AG04449 (cell line): ENCODE measurements around the gene MET.
"Not testable (repeated sequence)": the region's sequence is repeated elsewhere in the genome, so short reads cannot be mapped to it uniquely, and the experiment has no call there.

Source experiments
- CTCF ChIA-PET: fragments of 350-600 bp; formaldehyde crosslinking; extraction: SDS; loops from one replicate; lab custom pipeline; 2021; ENCODE audit warnings: antibody characterized with exemption; lab: Yijun Ruan, JAX
- POLR2A ChIA-PET: fragments of 400-600, 350-600 bp; formaldehyde crosslinking; extraction: SDS; loops from one replicate; lab custom pipeline; 2020; ENCODE audit warnings: antibody characterized with exemption, inconsistent platforms; lab: Yijun Ruan, JAX
- DNase-seq: peaks from one replicate; pipeline ENCODE4 v3.0.0-alpha.2; 2010; ENCODE audit warnings: low read depth, low spot score
- H3K4me3 ChIP-seq: 2 replicates; pipeline ENCODE4 v1.5.1; 2011; ENCODE audit warnings: low read depth, mild to moderate bottlenecking, control low read depth, low read length
- TF ChIP-seq, protein P1 (sequence below): IDR thresholded peaks from one replicate; pipeline ENCODE4 v1.5.1; 2011; ENCODE audit warnings: mild to moderate bottlenecking, moderate library complexity, low read length, control low read depth, inconsistent platforms; ENCODE audit not compliant: insufficient read depth; ENCODE audit errors: missing control alignments

MET gene

DNA sequence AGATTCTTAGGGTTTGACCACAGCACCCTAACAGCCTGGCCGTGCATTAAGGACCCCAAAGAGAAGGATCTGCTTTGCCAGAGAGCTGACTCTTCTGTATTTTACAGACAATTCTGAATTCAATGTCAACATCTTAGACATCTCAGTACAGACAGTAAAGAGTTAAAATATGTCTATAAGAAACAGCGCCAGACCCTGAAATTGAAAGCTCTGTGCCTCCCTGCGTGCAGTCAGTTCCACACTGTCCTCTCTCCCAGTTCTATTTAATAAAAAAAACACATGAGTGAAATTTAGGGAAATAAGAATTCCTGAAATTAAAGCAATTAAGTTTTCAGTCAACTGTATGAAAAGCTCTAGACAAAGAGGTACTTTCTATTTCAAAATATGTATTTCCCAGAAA, 45.1 kb downstream of the MET start:
- DNase-seq: no peak
- TF ChIP-seq, protein P1, sequence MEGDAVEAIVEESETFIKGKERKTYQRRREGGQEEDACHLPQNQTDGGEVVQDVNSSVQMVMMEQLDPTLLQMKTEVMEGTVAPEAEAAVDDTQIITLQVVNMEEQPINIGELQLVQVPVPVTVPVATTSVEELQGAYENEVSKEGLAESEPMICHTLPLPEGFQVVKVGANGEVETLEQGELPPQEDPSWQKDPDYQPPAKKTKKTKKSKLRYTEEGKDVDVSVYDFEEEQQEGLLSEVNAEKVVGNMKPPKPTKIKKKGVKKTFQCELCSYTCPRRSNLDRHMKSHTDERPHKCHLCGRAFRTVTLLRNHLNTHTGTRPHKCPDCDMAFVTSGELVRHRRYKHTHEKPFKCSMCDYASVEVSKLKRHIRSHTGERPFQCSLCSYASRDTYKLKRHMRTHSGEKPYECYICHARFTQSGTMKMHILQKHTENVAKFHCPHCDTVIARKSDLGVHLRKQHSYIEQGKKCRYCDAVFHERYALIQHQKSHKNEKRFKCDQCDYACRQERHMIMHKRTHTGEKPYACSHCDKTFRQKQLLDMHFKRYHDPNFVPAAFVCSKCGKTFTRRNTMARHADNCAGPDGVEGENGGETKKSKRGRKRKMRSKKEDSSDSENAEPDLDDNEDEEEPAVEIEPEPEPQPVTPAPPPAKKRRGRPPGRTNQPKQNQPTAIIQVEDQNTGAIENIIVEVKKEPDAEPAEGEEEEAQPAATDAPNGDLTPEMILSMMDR: no peak
- ChIA-PET CTCF (interaction anchor here (0.6 to 2.6 kb wide), 12 partner anchors 11 to 541 kb away, joined by 3 to 8 read pairs (median 3); no protein-coding TSS in a partner anchor), POLR2A (interaction anchor here (0.7 to 1.5 kb wide), 3 partner anchors 17 to 44 kb away, joined by 3 to 4 read pairs (median 4); no protein-coding TSS in a partner anchor)
- H3K4me3 ChIP-seq: no peak overlapping the region

DNA sequence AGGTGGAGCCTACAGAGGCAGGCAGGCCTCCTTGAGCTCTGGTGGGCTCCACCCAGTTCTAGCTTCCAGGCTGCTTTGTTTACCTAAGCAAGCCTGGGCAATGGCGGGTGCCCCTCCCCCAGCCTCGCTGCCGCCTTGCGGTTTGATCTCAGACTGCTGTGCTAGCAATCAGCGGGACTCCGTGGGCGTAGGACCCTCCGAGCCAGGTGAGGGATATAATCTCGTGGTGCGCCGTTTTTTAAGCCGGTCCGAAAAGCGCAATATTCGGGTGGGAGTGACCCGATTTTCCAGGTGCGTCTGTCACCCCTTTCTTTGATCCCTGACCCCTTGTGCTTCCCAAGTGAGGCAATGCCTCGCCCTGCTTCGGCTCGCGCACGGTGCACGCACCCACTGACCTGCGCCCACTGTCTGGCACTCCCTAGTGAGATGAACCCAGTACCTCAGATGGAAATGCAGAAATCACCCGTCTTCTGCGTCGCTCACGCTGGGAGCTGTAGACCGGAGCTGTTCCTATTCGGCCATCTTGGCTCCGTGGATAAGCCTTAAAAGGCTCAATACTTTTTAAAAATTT, 52.0 kb downstream of the MET start:
- H3K4me3 ChIP-seq, DNase-seq, POLR2A ChIA-PET, CTCF ChIA-PET: not testable (repeated sequence)

DNA sequence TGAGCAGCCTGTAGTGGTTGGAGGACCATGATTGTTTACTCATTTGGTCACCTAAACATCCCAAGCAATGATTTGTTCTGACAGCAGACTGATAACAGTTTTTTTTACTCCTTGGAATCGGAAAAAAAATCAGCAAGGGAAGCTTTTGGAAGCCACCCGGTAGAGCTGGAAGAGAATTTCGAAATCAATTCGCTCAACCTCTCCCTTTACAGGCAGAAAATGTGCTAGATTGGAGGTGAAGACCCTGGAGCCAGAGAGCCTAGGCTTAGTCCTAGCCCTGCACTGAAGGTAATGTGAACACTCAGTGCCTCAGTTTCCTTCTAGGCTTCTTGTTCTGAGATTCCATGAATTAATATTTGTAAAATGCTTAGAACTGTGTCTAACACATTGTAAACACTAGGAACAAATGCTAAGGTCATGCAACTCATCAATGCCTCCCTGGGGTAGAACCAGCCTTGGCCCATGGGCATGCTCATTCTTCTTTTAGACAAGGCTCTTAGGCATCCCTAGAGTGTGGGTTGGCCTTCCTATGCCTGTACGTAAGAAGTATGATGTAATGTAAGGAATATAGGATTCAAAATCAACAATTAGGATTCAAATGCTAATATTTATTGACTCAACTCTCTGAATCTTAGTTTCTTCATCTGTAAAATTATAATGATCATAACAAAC, 52.7 kb downstream of the MET start:
- ChIA-PET CTCF (no interaction called here), POLR2A (no interaction called here)
- TF ChIP-seq, protein P1: no peak
- H3K4me3 ChIP-seq: no peak overlapping the region
- no peak for DNase-seq

DNA sequence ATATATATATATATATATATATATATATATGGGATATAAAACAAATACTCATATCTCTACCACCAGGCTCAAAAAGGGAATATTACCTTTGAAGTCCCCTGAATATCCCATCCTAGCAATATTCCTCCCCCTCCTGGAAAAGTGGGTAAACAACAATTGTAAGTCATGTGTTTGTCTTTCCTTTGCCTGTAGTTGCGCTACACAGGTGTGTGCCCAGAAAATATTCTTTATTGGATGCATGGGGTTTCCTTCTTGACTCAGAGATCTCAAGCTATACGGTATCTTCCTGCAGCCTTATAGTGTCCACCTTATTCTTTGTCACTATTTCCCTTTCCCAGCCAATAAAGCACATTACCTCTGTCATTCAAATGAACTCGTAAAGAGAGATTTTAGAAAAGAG, 54.2 kb downstream of the MET start:
- TF ChIP-seq, protein P1: no peak
- H3K4me3 ChIP-seq: no peak overlapping the region
- CTCF ChIA-PET: interaction anchor here (1.3 kb wide), 1 partner anchor 12 kb away, joined by 4 read pairs; no protein-coding TSS in a partner anchor
- POLR2A ChIA-PET: no interaction called here
- no peak for DNase-seq

DNA sequence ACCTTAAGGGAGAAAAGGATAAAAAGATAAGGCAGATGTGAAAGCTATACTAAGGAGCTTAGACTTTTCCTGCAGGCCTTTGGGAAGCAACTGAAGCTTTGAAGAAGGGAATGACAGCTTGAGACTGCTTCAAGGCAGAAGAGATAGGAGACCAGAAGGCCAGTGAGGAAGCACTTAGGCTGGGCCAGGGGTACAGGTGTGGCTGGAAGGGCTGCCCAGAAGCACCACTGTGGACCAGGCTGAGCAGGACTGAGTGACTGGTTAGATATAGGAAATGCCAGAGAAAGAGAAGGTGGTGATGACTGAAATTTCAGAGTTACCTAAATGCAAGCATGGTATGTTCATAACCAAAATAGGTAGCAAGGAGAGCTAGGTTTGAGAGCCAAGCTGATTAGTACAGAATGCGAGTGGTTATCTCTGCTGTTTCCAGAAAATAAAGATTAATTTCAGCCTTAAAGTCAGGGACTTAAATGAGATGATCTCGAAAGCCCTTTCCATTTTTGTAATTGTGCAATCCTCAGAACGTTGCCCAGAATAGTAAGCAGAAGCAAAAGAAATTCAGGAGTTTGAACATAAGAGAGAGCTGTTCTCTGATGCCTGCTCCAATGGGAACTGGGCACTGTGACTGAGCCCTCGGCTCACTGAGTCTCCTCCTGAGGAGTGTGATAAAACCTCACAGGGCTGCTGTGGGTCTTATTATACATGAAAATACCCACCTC, 54.9 kb downstream of the MET start:
- POLR2A ChIA-PET: no interaction called here
- TF ChIP-seq, protein P1: no peak
- no peak for DNase-seq
- H3K4me3 ChIP-seq: no peak overlapping the region
- CTCF ChIA-PET: interaction anchor here (1.3 to 1.4 kb wide), 2 partner anchors 13 to 60 kb away, joined by 3 to 4 read pairs; no protein-coding TSS in a partner anchor

DNA sequence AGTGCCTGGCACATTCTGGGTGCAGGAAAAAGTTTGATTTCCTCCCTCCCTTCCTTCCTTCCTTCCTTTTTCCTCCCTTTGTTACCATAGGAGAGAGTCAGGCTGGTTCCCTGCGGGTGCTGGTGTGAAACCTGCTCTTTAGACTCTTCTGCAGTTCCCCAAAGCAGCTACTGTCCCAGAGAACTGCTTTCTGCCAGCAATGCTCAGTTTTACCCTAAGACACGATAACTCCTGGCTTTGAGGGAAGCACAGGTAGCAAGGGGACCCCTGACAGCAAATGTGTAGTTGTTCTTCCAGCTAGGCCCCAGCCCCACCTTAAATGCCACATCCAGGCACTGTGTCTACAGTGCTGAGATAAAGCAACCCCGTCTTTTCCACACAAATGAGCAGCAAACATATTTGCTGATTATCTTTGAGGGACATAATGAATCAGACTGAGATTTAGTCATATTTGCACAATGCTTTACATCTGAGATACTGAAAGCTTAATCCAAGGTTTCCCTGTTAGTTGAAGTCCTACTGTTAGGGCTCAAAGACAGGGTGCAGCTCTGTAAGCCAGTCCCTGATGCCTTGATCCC, 55.5 kb downstream of the MET start:
- CTCF ChIA-PET: interaction anchor here (1.2 to 1.4 kb wide), 2 partner anchors 10 to 59 kb away, joined by 3 to 6 read pairs; no protein-coding TSS in a partner anchor
- TF ChIP-seq, protein P1: no peak
- POLR2A ChIA-PET: no interaction called here
- DNase-seq: no peak
- no peak overlapping the region for H3K4me3 ChIP-seq
